Endodermal cell (in vitro differentiated cells): ENCODE measurements around the gene ZCRB1. TPM values are rescaled to one million over a fixed set of nuclear protein-coding genes. Genes with fewer than 3 reads are reported as not detected.

Source experiments
- DNase-seq: peaks from one replicate; pipeline ENCODE4 v3.0.0-alpha.2; 2017
- H3K27ac ChIP-seq: 2 replicates; pipeline ENCODE4 v1.5.1; 2013; ENCODE audit warnings: mild to moderate bottlenecking, low read depth, low read length, moderate library complexity
- H3K27me3 ChIP-seq: 2 replicates; pipeline ENCODE4 v1.6.1; 2013; ENCODE audit warnings: mild to moderate bottlenecking, low read length, moderate library complexity; ENCODE audit not compliant: insufficient read depth, control insufficient read depth, poor library complexity, severe bottlenecking
- H3K36me3 ChIP-seq: 2 replicates; pipeline ENCODE4 v1.7.0; 2013; ENCODE audit warnings: mild to moderate bottlenecking, low read length, moderate library complexity; ENCODE audit not compliant: control insufficient read depth, insufficient read depth
- H3K4me1 ChIP-seq: one replicate; pipeline ENCODE4 v1.7.0; 2013; ENCODE audit warnings: low read length; ENCODE audit not compliant: control insufficient read depth, insufficient read depth
- H3K4me3 ChIP-seq: 2 replicates; pipeline ENCODE4 v1.5.1; 2013; ENCODE audit warnings: mild to moderate bottlenecking, low read length, moderate library complexity
- H3K9ac ChIP-seq: 2 replicates; pipeline ENCODE4 v1.6.1; 2013; ENCODE audit warnings: mild to moderate bottlenecking, low read length, moderate library complexity; ENCODE audit not compliant: poor library complexity, severe bottlenecking; ENCODE audit errors: extremely low read depth
- H3K9me3 ChIP-seq: 2 replicates; pipeline ENCODE4 v1.6.1; 2013; ENCODE audit warnings: mild to moderate bottlenecking, low read length, moderate library complexity; ENCODE audit not compliant: control insufficient read depth
- H3K27ac Mint-ChIP-seq: 2 replicates; pipeline ENCODE4 v1.8.0; 2020; ENCODE audit warnings: mixed read lengths
- H3K27me3 Mint-ChIP-seq: 2 replicates; pipeline ENCODE4 v1.8.0; 2021; ENCODE audit warnings: mild to moderate bottlenecking, mixed read lengths; ENCODE audit not compliant: insufficient read depth
- H3K36me3 Mint-ChIP-seq: 2 replicates; pipeline ENCODE4 v1.8.0; 2020; ENCODE audit warnings: low read depth, mixed read lengths
- H3K4me1 Mint-ChIP-seq: 2 replicates; pipeline ENCODE4 v1.8.0; 2020; ENCODE audit warnings: mixed read lengths
- H3K4me3 Mint-ChIP-seq: 2 replicates; pipeline ENCODE4 v1.8.0; 2020; ENCODE audit warnings: mild to moderate bottlenecking, moderate library complexity, mixed read lengths
- H3K9me3 Mint-ChIP-seq: 2 replicates; pipeline ENCODE4 v1.8.0; 2020; ENCODE audit warnings: mild to moderate bottlenecking, mixed read lengths
- CTCF ChIP-seq: fragments of 200-600 bp; sonication (generic); conservative IDR thresholded peaks from 2 replicates; pipeline ENCODE4 v1.5.0; 2021; ENCODE audit warnings: antibody characterized with exemption, mild to moderate bottlenecking
- WGBS, 2 experiments: methylation state at CpG; one replicate each; pipeline versions ENCODE4 v1.1.5 to v1.1.7; 2013; ENCODE audit warnings: missing lambda C conversion rate in 2 of 2, mixed read lengths in 1 of 2; ENCODE audit not compliant: insufficient coverage in 1 of 2, insufficient read length in 1 of 2; 5-methylcytosine and 5-hydroxymethylcytosine counted together
- total RNA-seq, 2 donors: library from RNA; stranded (reverse); fragmentation: NEBNext Ultra II Directional in 1 of 2; extraction: Animal tissue kit (Norgen Biotek cat#: 25700) in 1 of 2; gene quantifications; 2 replicates in 1 of 2; 3 replicates in 1 of 2; pipeline ENCODE4 v1.2.1, GENCODE V29; 2021

The ZCRB1 gene
- total RNA-seq, 2 donors from 2014 or later = 61.1 to 78.4 TPM

DNA sequence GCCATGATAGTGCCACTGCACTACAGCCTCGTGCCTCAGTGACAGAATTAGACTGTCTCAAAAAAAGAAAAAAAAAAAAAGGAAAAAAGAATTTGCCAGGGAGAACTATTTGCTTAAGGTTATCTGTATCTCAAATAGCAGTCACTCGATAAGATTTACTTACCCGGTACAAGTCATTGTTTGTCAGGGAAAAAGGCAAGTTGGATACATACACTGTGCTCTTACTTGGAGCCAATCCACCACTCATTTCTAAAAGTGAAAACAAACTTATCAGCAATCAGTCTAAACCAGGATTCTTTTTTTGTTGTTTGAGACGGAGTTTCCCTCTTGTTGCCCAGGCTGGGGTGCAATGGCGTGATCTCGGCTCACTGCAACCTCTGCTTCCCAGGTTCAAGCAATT, 2.0 kb downstream of the ZCRB1 start:
- Histone ChIP-seq H3K27ac (no peak overlapping the region), H3K36me3 (peaks cover 30% of the 10 kb centered on the region), H3K9ac (no peak overlapping the region), H3K27me3 (no peaks in the 10 kb centered on the region), H3K9me3 (no peaks in the 10 kb centered on the region), H3K4me1 (peaks cover 4% of the 10 kb centered on the region), H3K4me3 (no peak overlapping the region)
- 88 to 90% methylated on average over 5 to 6 of the region's 6 CpGs for WGBS, 2 experiments
- TF ChIP-seq CTCF = no peak
- no peak overlapping the region for H3K4me3 Mint-ChIP-seq
- peaks cover 19% of the 10 kb centered on the region for H3K36me3 Mint-ChIP-seq
- no peak overlapping the region for H3K27ac Mint-ChIP-seq
- H3K4me1 Mint-ChIP-seq = peaks cover 14% of the 10 kb centered on the region
- no peaks in the 10 kb centered on the region for H3K9me3 Mint-ChIP-seq
- no peaks in the 10 kb centered on the region for H3K27me3 Mint-ChIP-seq
- DNase-seq = no peak

DNA sequence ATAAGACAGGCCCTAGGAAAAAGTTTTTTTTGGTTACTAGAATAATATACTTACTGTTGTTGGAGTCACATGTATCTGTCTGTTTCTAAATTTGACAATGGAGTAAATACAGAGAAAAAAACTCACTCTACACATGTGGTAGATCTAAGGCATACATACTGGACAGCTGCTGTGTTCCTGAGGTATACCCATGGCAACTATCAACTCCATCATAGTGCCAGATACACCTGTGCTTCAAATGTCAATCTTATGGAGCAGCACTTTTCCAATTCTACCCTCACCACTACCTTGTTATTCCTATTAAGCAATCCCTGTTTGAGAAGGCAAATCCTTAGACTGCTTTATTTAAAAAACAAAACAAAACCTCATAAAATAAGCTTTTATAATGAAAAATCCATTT, 3.3 kb downstream of the ZCRB1 start:
- no peak overlapping the region for H3K4me3 ChIP-seq
- TF ChIP-seq CTCF = no peak
- no peak overlapping the region for H3K27ac ChIP-seq
- H3K9me3 ChIP-seq = no peaks in the 10 kb centered on the region
- no peaks in the 10 kb centered on the region for H3K27me3 ChIP-seq
- no peak overlapping the region for H3K27ac Mint-ChIP-seq
- H3K4me3 Mint-ChIP-seq = no peak overlapping the region
- H3K4me1 Mint-ChIP-seq = peaks cover 14% of the 10 kb centered on the region
- H3K4me1 ChIP-seq = peaks cover 4% of the 10 kb centered on the region
- H3K9me3 Mint-ChIP-seq = no peaks in the 10 kb centered on the region
- no peaks in the 10 kb centered on the region for H3K27me3 Mint-ChIP-seq
- no peak for DNase-seq
- H3K36me3 ChIP-seq = peaks cover 28% of the 10 kb centered on the region
- H3K36me3 Mint-ChIP-seq = peaks cover 19% of the 10 kb centered on the region
- H3K9ac ChIP-seq = no peak overlapping the region

DNA sequence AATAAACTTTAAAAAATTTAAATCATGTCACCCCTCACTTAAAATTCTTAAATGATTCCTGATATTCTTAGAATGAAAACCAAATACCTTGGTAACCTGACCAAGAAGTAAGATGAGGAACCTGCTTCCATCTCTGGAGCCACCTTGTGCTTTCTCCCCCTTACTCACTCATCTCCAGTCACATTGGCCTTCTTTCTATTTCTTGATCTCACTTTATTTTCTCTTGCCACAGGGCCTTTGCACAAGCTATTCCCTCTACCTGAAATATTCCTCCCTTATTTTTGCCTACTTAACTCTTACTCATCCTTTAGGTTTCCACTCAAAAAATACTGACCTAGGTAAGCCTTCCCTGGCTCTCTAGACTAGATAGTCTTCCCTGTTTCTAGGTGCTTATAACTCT, 5.1 kb downstream of the ZCRB1 start:
- H3K27me3 ChIP-seq = no peaks in the 10 kb centered on the region
- H3K4me1 ChIP-seq = peaks cover 4% of the 10 kb centered on the region
- no peak overlapping the region for H3K27ac Mint-ChIP-seq
- DNase-seq = no peak
- H3K9ac ChIP-seq = no peak overlapping the region
- H3K4me1 Mint-ChIP-seq = peaks cover 3% of the 10 kb centered on the region
- H3K9me3 Mint-ChIP-seq = no peaks in the 10 kb centered on the region
- TF ChIP-seq CTCF = no peak
- H3K36me3 ChIP-seq = peaks cover 33% of the 10 kb centered on the region
- H3K27me3 Mint-ChIP-seq = no peaks in the 10 kb centered on the region
- H3K9me3 ChIP-seq = no peaks in the 10 kb centered on the region
- no peak overlapping the region for H3K27ac ChIP-seq
- H3K36me3 Mint-ChIP-seq = peaks cover 19% of the 10 kb centered on the region
- no peak overlapping the region for H3K4me3 Mint-ChIP-seq
- no peak overlapping the region for H3K4me3 ChIP-seq
